K562 (cell line): ENCODE results near the gene RPS19BP1. TPM values are rescaled to one million over a fixed set of nuclear protein-coding genes. Genes with fewer than 3 reads are reported as not detected.

ENCODE experiments used
- ATAC-seq: fragments of 200-7000 bp; cut with Tn5 transposase; 3 replicates; pipeline ENCODE4 v1.9.1; 2020; ENCODE audit warnings: moderate library complexity
- BruUV-seq: library from RNA; stranded (reverse); fragments of 400-500 nt; replicated peaks from 2 replicates; lab custom pipeline; 2021; lab: Mats Ljungman, UMichigan
- CTCF ChIA-PET: fragments of 300-600 bp; formaldehyde crosslinking; extraction: SDS; loops from one replicate; lab custom pipeline; 2021; ENCODE audit warnings: low intra/inter-chr PET ratio; lab: Yijun Ruan, JAX
- POLR2A ChIA-PET: fragments of 300-600, 350-650 bp; sonication (Branson Sonifier 250); formaldehyde crosslinking; extraction: SDS; loops from one replicate; lab custom pipeline; 2021; ENCODE audit warnings: antibody characterized with exemption, inconsistent platforms; lab: Yijun Ruan, JAX
- DNase-seq, 4 experiments: peaks; one replicate each; pipeline versions ENCODE4 v3.0.0 to v3.0.0-alpha.2; 2011 to 2018; ENCODE audit warnings: low spot score in 3 of 4, mixed read lengths in 3 of 4; ENCODE audit errors: extremely low read depth in 1 of 4
- FAIRE-seq: peaks from 2 replicates; lab custom pipeline; 2011; peaks lifted over from hg19 to GRCh38; lab: Jason Lieb, UNC
- H2AFZ ChIP-seq: 2 replicates; pipeline ENCODE4 v1.6.0; 2011; ENCODE audit warnings: low read depth, low read length, control low read depth, inconsistent platforms
- H3K27ac ChIP-seq: fragments of 200-600 bp; 3 replicates; pipeline ENCODE4 v1.8.0; 2011; ENCODE audit warnings: low read depth, mild to moderate bottlenecking, control low read depth, inconsistent platforms, low read length, moderate library complexity, mixed read lengths; ENCODE audit errors: extremely low read depth
- H3K27me3 ChIP-seq, 2 experiments: fragments of 300-600 bp in 1 of 2; 2 replicates in 1 of 2; 3 replicates in 1 of 2; pipeline versions ENCODE4 v1.6.0 to v1.8.0; 2011; ENCODE audit warnings: inconsistent platforms in 2 of 2, low read length in 2 of 2, mild to moderate bottlenecking in 1 of 2, mixed read lengths in 1 of 2, moderate library complexity in 1 of 2; ENCODE audit not compliant: control insufficient read depth in 2 of 2, insufficient read depth in 2 of 2
- H3K36me3 ChIP-seq: fragments of 300-600 bp; 3 replicates; pipeline ENCODE4 v1.8.0; 2011; ENCODE audit warnings: mild to moderate bottlenecking, low read length, inconsistent platforms; ENCODE audit not compliant: control insufficient read depth, insufficient read depth
- H3K4me1 ChIP-seq, 2 experiments: fragments of 200-600 bp in 1 of 2; replicated peaks in 1 of 2; 2 replicates in 1 of 2; 3 replicates in 1 of 2; pipeline versions ENCODE4 v1.5.1 to v1.8.0; 2011; ENCODE audit warnings: inconsistent platforms in 2 of 2, low read length in 2 of 2, mild to moderate bottlenecking in 1 of 2, mixed read lengths in 1 of 2, moderate library complexity in 1 of 2; ENCODE audit not compliant: control insufficient read depth in 2 of 2, insufficient read depth in 2 of 2
- H3K4me2 ChIP-seq: 2 replicates; pipeline ENCODE4 v1.6.1; 2011; ENCODE audit warnings: low read length, control low read depth, inconsistent platforms, mixed read lengths; ENCODE audit not compliant: insufficient read depth
- H3K4me3 ChIP-seq: fragments of 200-600 bp; sonication (generic), shearing (Covaris generic); 2 replicates; pipeline ENCODE4 v1.5.1; 2016; ENCODE audit warnings: control low read depth, inconsistent platforms
- H3K79me2 ChIP-seq: fragments of 200-600 bp; 3 replicates; pipeline ENCODE4 v1.8.0; 2011; ENCODE audit warnings: low read length, inconsistent platforms; ENCODE audit not compliant: control insufficient read depth, insufficient read depth
- H3K9ac ChIP-seq, 2 experiments: 2 replicates each; pipeline versions ENCODE4 v1.6.0 to v1.6.1; 2011; ENCODE audit warnings: low read depth in 2 of 2, low read length in 2 of 2, control low read depth in 1 of 2, inconsistent platforms in 1 of 2, mild to moderate bottlenecking in 1 of 2, mixed read lengths in 1 of 2; ENCODE audit not compliant: insufficient read depth in 1 of 2
- H3K9me1 ChIP-seq: one replicate; pipeline ENCODE4 v1.6.0; 2011; ENCODE audit warnings: inconsistent platforms, mild to moderate bottlenecking, low read length, moderate library complexity; ENCODE audit not compliant: control insufficient read depth, insufficient read depth
- H3K9me3 ChIP-seq: replicated peaks from 2 replicates; pipeline ENCODE4 v1.5.1; 2011; ENCODE audit warnings: low read depth, low read length, inconsistent platforms; ENCODE audit not compliant: control insufficient read depth, insufficient read depth
- H4K20me1 ChIP-seq: replicated peaks from 2 replicates; pipeline ENCODE4 v1.6.1; 2011; ENCODE audit warnings: low read length, inconsistent platforms, mixed read lengths; ENCODE audit not compliant: control insufficient read depth, insufficient read depth
- CEBPG ChIP-seq, 3 experiments: fragments of 200-800 bp in 1 of 3; sonication (Bioruptor generic) in 1 of 3; sonication (generic) in 1 of 3; formaldehyde crosslinking in 1 of 3; IDR thresholded peaks in 2 of 3; conservative IDR thresholded peaks in 1 of 3; 2 replicates each; pipeline versions ENCODE4 v1.6.1 to v1.8.0; 2016 to 2022; ENCODE audit warnings: missing compliant biosample characterization in 2 of 3, missing genetic modification characterization in 2 of 3, mild to moderate bottlenecking in 1 of 3, missing genetic modification reagents in 1 of 3
- CEBPZ ChIP-seq: fragments of 150-350 bp; IDR thresholded peaks from 2 replicates; pipeline ENCODE4 v1.6.1; 2014; ENCODE audit warnings: low read depth, mild to moderate bottlenecking, low read length, borderline replicate concordance
- NCOA2 ChIP-seq, 2 experiments: fragments of 450-650 bp; IDR thresholded peaks; 2 replicates each; pipeline ENCODE4 v1.6.1; 2018; ENCODE audit warnings: mild to moderate bottlenecking in 2 of 2, moderate library complexity in 1 of 2; ENCODE audit not compliant: partially characterized antibody in 2 of 2
- NR0B1 ChIP-seq: fragments of 450-650 bp; IDR thresholded peaks from one replicate; pipeline ENCODE4 v1.6.1; 2018; ENCODE audit warnings: mild to moderate bottlenecking, moderate library complexity; ENCODE audit not compliant: partially characterized antibody
- POLR2AphosphoS2 ChIP-seq: IDR thresholded peaks from 2 replicates; pipeline ENCODE4 v1.6.1; 2012; ENCODE audit warnings: low read length, improper control_type of control experiment
- POLR2B ChIP-seq: fragments of 450-650 bp; IDR thresholded peaks from 2 replicates; pipeline ENCODE4 v1.6.1; 2018; ENCODE audit warnings: low read depth; ENCODE audit not compliant: partially characterized antibody
- SUPT5H ChIP-seq: fragments of 450-650 bp; IDR thresholded peaks from 2 replicates; pipeline ENCODE4 v1.6.1; 2016
- ZNF311 ChIP-seq: fragments of 250-450 bp; sonication (Bioruptor Pico); IDR thresholded peaks from 2 replicates; pipeline ENCODE4 v1.4.0; 2020; ENCODE audit warnings: mild to moderate bottlenecking, moderate library complexity
- WGBS: fragments of 100-300 bp; shearing (Covaris generic); methylation state at CpG from one replicate; pipeline ENCODE4 v1.1.6; 2016; ENCODE audit warnings: low coverage, mixed read lengths; ENCODE audit not compliant: insufficient coverage; ENCODE audit errors: missing lambda C conversion rate; 5-methylcytosine and 5-hydroxymethylcytosine counted together
- in situ Hi-C: fragments of 300-500 bp; cut with MboI; formaldehyde crosslinking; loops from 4 replicates; pipeline ENCODE4 v1.15.0; 2018; ENCODE audit warnings: inconsistent platforms, mixed read lengths
- intact Hi-C: fragments of 100-400 bp; cut with micrococcal nuclease; formaldehyde crosslinking; loops from 2 replicates; pipeline ENCODE4 v1.14.2; 2022
- polyA plus RNA-seq, 8 experiments: library from polyadenylated mRNA; depleted of rRNA in 4 of 8; stranded (reverse) in 5 of 8; unstranded in 3 of 8; fragments of >200 nt; fragmentation: Nextera tagmentation in 2 of 8; fragmentation: Illumina TruSeq in 1 of 8; extraction: Ambion mirVana in 2 of 8; extraction: Trizol in 1 of 8; gene quantifications; 2 replicates each; pipeline versions ENCODE4 v1.2.1 to v1.2.3, GENCODE V29; 2011 to 2014; ENCODE audit warnings: inconsistent platforms in 1 of 8, missing spikeins in 1 of 8
- total RNA-seq, 7 experiments: library from RNA; depleted of rRNA in 6 of 7; stranded (reverse); fragments of >200 nt in 6 of 7; fragmentation: Illumina TruSeq in 2 of 7; extraction: Trizol in 2 of 7; gene quantifications; 2 replicates each; pipeline versions ENCODE4 v1.2.1 to v1.2.3, GENCODE V29; 2011 to 2021; ENCODE audit warnings: low replicate concordance in 1 of 7
- TF ChIP-seq, protein P1 (sequence below): sonication (generic); formaldehyde crosslinking; IDR thresholded peaks from 2 replicates; pipeline ENCODE4 v1.8.0; 2022; ENCODE audit warnings: missing genetic modification reagents, mild to moderate bottlenecking, borderline replicate concordance
- TF ChIP-seq, protein P2 (sequence below): fragments of 250-450 bp; sonication (Bioruptor Pico); IDR thresholded peaks from 2 replicates; pipeline ENCODE4 v1.5.0; 2021; ENCODE audit warnings: mild to moderate bottlenecking, moderate library complexity

RPS19BP1 gene
- total and polyA plus RNA-seq, 9 of the 15 experiments (the other 6 are each of a cell fraction or from before 2014, with no cell fraction given), result 3.0 to 223 (median 84.3) TPM

- DNase-seq (no peak), FAIRE-seq (no peak), ATAC-seq (no peak)
- no peak overlapping the region for H3K27ac ChIP-seq
- ChIA-PET POLR2A (interaction anchor here (0.7 to 1.0 kb wide), 3 partner anchors 29 to 182 kb away, joined by 3 to 4 read pairs (median 3); no protein-coding TSS in a partner anchor), CTCF (interaction anchor here (0.7 to 2.8 kb wide), 3 partner anchors 21 to 37 kb away, joined by 3 to 18 read pairs (median 8); no protein-coding TSS in a partner anchor)
- H3K9me1 ChIP-seq, result no peaks in the 10 kb centered on the region
- H3K9ac ChIP-seq, result no peak overlapping the region
- H3K4me3 ChIP-seq, result no peak overlapping the region
- intact Hi-C loops, result no loop called here
- WGBS, result 9% methylated on average over 4 of the region's 4 CpGs
- BruUV-seq, result no TSS peak
- H3K9me3 ChIP-seq, result no peaks in the 10 kb centered on the region
- no peak overlapping the region for H2AFZ ChIP-seq
- H3K79me2 ChIP-seq, result peaks cover 10% of the 10 kb centered on the region; the same call in 2 of the 3 replicates
- H3K36me3 ChIP-seq, result no peaks in the 10 kb centered on the region
- peaks cover 27 to 28% of the 10 kb centered on the region in 2 experiments for H3K4me1 ChIP-seq
- in situ Hi-C loops, result no loop called here
- no peaks in the 10 kb centered on the region for H4K20me1 ChIP-seq
- H3K27me3 ChIP-seq, result no peaks in the 10 kb centered on the region
- no peak overlapping the region for H3K4me2 ChIP-seq
- TF ChIP-seq POLR2B (no peak), POLR2AphosphoS2 (no peak), NR0B1 (no peak), CEBPG (CRISPR knock-in tag; IDR thresholded peaks at IDR 0.05) (no peak), CEBPG (tag; conservative IDR thresholded peaks at IDR 0.05 in 1 of 2, IDR thresholded peaks at IDR 0.05 in 1 of 2) (no peak), ZNF311 (CRISPR knock-in tag) (no peak), CEBPZ (no peak), NCOA2 (IDR thresholded peaks at IDR 0.05; ENCODE audit: partially characterized antibody in 2 of 2) (no peak), SUPT5H (no peak)
- TF ChIP-seq, protein P1, sequence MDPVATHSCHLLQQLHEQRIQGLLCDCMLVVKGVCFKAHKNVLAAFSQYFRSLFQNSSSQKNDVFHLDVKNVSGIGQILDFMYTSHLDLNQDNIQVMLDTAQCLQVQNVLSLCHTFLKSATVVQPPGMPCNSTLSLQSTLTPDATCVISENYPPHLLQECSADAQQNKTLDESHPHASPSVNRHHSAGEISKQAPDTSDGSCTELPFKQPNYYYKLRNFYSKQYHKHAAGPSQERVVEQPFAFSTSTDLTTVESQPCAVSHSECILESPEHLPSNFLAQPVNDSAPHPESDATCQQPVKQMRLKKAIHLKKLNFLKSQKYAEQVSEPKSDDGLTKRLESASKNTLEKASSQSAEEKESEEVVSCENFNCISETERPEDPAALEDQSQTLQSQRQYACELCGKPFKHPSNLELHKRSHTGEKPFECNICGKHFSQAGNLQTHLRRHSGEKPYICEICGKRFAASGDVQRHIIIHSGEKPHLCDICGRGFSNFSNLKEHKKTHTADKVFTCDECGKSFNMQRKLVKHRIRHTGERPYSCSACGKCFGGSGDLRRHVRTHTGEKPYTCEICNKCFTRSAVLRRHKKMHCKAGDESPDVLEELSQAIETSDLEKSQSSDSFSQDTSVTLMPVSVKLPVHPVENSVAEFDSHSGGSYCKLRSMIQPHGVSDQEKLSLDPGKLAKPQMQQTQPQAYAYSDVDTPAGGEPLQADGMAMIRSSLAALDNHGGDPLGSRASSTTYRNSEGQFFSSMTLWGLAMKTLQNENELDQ (CRISPR knock-in tag), result no peak
- TF ChIP-seq, protein P2, sequence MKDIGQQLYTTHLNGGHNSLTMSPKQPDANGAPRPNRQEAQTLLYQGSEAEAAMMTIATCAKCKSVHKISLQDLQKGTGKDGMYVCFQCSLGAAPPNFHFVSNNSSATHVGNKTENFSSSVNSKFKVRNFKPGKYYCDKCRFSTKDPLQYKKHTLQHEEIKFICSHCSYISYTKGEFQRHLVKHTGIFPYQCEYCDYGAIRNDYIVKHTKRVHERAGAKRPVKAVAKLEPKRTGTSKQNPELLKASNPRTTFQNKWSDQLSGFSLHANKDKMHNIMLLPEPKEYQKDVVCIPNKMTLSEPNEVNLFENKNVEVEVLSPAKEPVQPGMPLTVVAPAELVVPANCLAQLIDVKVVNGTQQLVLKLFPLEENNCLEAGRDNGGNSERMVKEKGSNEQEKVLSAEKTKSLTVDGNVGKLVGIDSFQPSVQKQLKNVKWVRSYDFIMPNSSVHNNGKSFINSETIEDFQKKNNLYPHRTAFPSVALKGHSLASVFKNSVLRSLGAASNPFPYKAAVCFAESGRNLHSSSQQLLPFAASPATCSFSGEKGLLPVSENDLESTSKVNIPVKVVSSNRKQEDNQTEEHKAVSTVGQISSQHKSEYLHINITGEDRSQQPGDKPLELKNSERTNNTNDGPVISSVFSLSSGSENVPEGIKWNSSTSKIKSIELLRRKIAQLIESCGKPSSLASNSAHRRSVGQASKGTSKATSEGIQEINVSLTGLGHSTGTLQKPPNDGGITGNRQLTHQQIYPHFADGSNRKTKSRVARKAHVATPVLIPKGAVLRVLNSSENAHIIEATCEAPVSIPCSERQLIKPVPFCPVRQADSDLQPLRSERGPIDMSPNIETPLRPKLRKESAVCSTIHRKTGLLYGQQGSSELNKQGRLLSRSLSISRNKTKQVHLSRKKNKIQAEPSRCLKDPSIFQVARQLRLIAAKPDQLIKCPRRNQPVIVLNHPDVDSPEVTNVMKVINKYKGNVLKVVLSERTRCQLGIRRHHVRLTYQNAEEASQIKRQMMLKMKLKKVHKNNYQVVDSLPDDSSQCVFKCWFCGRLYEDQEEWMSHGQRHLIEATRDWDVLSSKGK (CRISPR knock-in tag), result no peak
These were observed 38.8 kb downstream of the RPS19BP1 start for GRCh38 chr22:39493759-39494158.
